Measurements from ENCODE around the gene NAV2.

Gene NAV2

GRCh38 chr11:19693146-19693545 is 19.5 kb upstream of the NAV2 start:
- H3K4me1 ChIP-seq (ENCODE audit: insufficient read depth, low read length) = peaks cover 7% of the 10 kb centered on the region
- H3K9me3 ChIP-seq (ENCODE audit: low read length) = no peaks in the 10 kb centered on the region
- H3K4me3 ChIP-seq (ENCODE audit: low read length) = no peak overlapping the region
- no peak overlapping the region for H2AFZ ChIP-seq (ENCODE audit: low read depth, low read length)
- no peaks in the 10 kb centered on the region for H3K36me3 ChIP-seq (ENCODE audit: insufficient read depth, low read length)
- H3K27me3 ChIP-seq (ENCODE audit: insufficient read depth, low read length) = no peaks in the 10 kb centered on the region

GRCh38 chr11:19694796-19695345 is 17.8 kb upstream of the NAV2 start:
- no peaks in the 10 kb centered on the region for H3K27me3 ChIP-seq (ENCODE audit: insufficient read depth, low read length)
- H3K36me3 ChIP-seq (ENCODE audit: insufficient read depth, low read length) = no peaks in the 10 kb centered on the region
- H3K4me1 ChIP-seq (ENCODE audit: insufficient read depth, low read length) = peaks cover 7% of the 10 kb centered on the region
- H3K4me3 ChIP-seq (ENCODE audit: low read length) = no peak overlapping the region
- no peaks in the 10 kb centered on the region for H3K9me3 ChIP-seq (ENCODE audit: low read length)
- no peak overlapping the region for H2AFZ ChIP-seq (ENCODE audit: low read depth, low read length)

- Histone ChIP-seq H3K9me3 (ENCODE audit: low read length) (no peaks in the 10 kb centered on the region), H3K36me3 (ENCODE audit: insufficient read depth, low read length) (no peaks in the 10 kb centered on the region), H2AFZ (ENCODE audit: low read depth, low read length) (no peak overlapping the region), H3K4me1 (ENCODE audit: insufficient read depth, low read length) (peaks cover 14% of the 10 kb centered on the region), H3K27me3 (ENCODE audit: insufficient read depth, low read length) (no peaks in the 10 kb centered on the region), H3K4me3 (ENCODE audit: low read length) (no peak overlapping the region)
Observed at GRCh38 chr11:19696073-19696472, 16.6 kb upstream of the NAV2 start.

- no peak overlapping the region for H2AFZ ChIP-seq (ENCODE audit: low read depth, low read length)
- no peaks in the 10 kb centered on the region for H3K27me3 ChIP-seq (ENCODE audit: insufficient read depth, low read length)
- peaks cover 22% of the 10 kb centered on the region for H3K4me1 ChIP-seq (ENCODE audit: insufficient read depth, low read length)
- no peaks in the 10 kb centered on the region for H3K36me3 ChIP-seq (ENCODE audit: insufficient read depth, low read length)
- H3K4me3 ChIP-seq (ENCODE audit: low read length) = no peak overlapping the region
- H3K9me3 ChIP-seq (ENCODE audit: low read length) = no peaks in the 10 kb centered on the region
Observed at GRCh38 chr11:19696904-19697303, 15.7 kb upstream of the NAV2 start.

- H3K4me1 ChIP-seq (ENCODE audit: insufficient read depth, low read length) = peaks cover 26% of the 10 kb centered on the region
- H3K9me3 ChIP-seq (ENCODE audit: low read length) = no peaks in the 10 kb centered on the region
- no peak overlapping the region for H3K4me3 ChIP-seq (ENCODE audit: low read length)
- H3K27me3 ChIP-seq (ENCODE audit: insufficient read depth, low read length) = no peaks in the 10 kb centered on the region
- H2AFZ ChIP-seq (ENCODE audit: low read depth, low read length) = no peak overlapping the region
- no peaks in the 10 kb centered on the region for H3K36me3 ChIP-seq (ENCODE audit: insufficient read depth, low read length)
Observed at GRCh38 chr11:19697721-19698121, 14.9 kb upstream of the NAV2 start.

GRCh38 chr11:19698493-19699292 is 13.9 kb upstream of the NAV2 start:
- Histone ChIP-seq H3K4me1 (ENCODE audit: insufficient read depth, low read length) (peaks cover 26% of the 10 kb centered on the region), H3K27me3 (ENCODE audit: insufficient read depth, low read length) (no peaks in the 10 kb centered on the region), H3K9me3 (ENCODE audit: low read length) (no peaks in the 10 kb centered on the region)

GRCh38 chr11:19701421-19701820 is 11.2 kb upstream of the NAV2 start:
- H2AFZ ChIP-seq (ENCODE audit: low read depth, low read length) = no peak overlapping the region
- H3K4me1 ChIP-seq (ENCODE audit: insufficient read depth, low read length) = peaks cover 26% of the 10 kb centered on the region
- H3K36me3 ChIP-seq (ENCODE audit: insufficient read depth, low read length) = no peaks in the 10 kb centered on the region
- H3K9me3 ChIP-seq (ENCODE audit: low read length) = no peaks in the 10 kb centered on the region
- H3K4me3 ChIP-seq (ENCODE audit: low read length) = no peak overlapping the region
- H3K27me3 ChIP-seq (ENCODE audit: insufficient read depth, low read length) = no peaks in the 10 kb centered on the region

More at GRCh38 chr11:19698493-19699292, 13.9 kb upstream of the NAV2 start:
- Histone ChIP-seq H2AFZ (ENCODE audit: low read depth, low read length) (no peak overlapping the region), H3K4me3 (ENCODE audit: low read length) (no peak overlapping the region), H3K36me3 (ENCODE audit: insufficient read depth, low read length) (no peaks in the 10 kb centered on the region)

- Histone ChIP-seq H3K4me3 (ENCODE audit: low read length) (no peak overlapping the region), H2AFZ (ENCODE audit: low read depth, low read length) (no peak overlapping the region), H3K27me3 (ENCODE audit: insufficient read depth, low read length) (no peaks in the 10 kb centered on the region), H3K9me3 (ENCODE audit: low read length) (no peaks in the 10 kb centered on the region), H3K4me1 (ENCODE audit: insufficient read depth, low read length) (peaks cover 23% of the 10 kb centered on the region), H3K36me3 (ENCODE audit: insufficient read depth, low read length) (no peaks in the 10 kb centered on the region)
Observed at GRCh38 chr11:19702620-19703019, 10.0 kb upstream of the NAV2 start.

- no peaks in the 10 kb centered on the region for H3K36me3 ChIP-seq (ENCODE audit: insufficient read depth, low read length)
- H3K9me3 ChIP-seq (ENCODE audit: low read length) = no peaks in the 10 kb centered on the region
- H3K4me3 ChIP-seq (ENCODE audit: low read length) = no peak overlapping the region
- no peaks in the 10 kb centered on the region for H3K27me3 ChIP-seq (ENCODE audit: insufficient read depth, low read length)
- H3K4me1 ChIP-seq (ENCODE audit: insufficient read depth, low read length) = peaks cover 18% of the 10 kb centered on the region
- H2AFZ ChIP-seq (ENCODE audit: low read depth, low read length) = no peak overlapping the region
Observed at GRCh38 chr11:19703211-19703610, 9.4 kb upstream of the NAV2 start.

GRCh38 chr11:19704213-19704612 is 8.4 kb upstream of the NAV2 start:
- Histone ChIP-seq H3K9me3 (ENCODE audit: low read length) (no peaks in the 10 kb centered on the region), H3K4me3 (ENCODE audit: low read length) (no peak overlapping the region), H3K4me1 (ENCODE audit: insufficient read depth, low read length) (peaks cover 18% of the 10 kb centered on the region), H2AFZ (ENCODE audit: low read depth, low read length) (no peak overlapping the region), H3K36me3 (ENCODE audit: insufficient read depth, low read length) (no peaks in the 10 kb centered on the region), H3K27me3 (ENCODE audit: insufficient read depth, low read length) (no peaks in the 10 kb centered on the region)

GRCh38 chr11:19705936-19706335 is 6.7 kb upstream of the NAV2 start:
- Histone ChIP-seq H3K36me3 (ENCODE audit: insufficient read depth, low read length) (no peaks in the 10 kb centered on the region), H3K4me1 (ENCODE audit: insufficient read depth, low read length) (peaks cover 14% of the 10 kb centered on the region), H3K27me3 (ENCODE audit: insufficient read depth, low read length) (no peaks in the 10 kb centered on the region), H2AFZ (ENCODE audit: low read depth, low read length) (no peak overlapping the region), H3K9me3 (ENCODE audit: low read length) (no peaks in the 10 kb centered on the region), H3K4me3 (ENCODE audit: low read length) (no peak overlapping the region)

- peak overlapping the region; percentile 77 for H3K4me3 ChIP-seq (ENCODE audit: low read length)
- no peaks in the 10 kb centered on the region for H3K9me3 ChIP-seq (ENCODE audit: low read length)
- peaks cover 25% of the 10 kb centered on the region for H3K4me1 ChIP-seq (ENCODE audit: insufficient read depth, low read length)
- H2AFZ ChIP-seq (ENCODE audit: low read depth, low read length) = peak overlapping the region; percentile 83
- peaks cover 5% of the 10 kb centered on the region for H3K27me3 ChIP-seq (ENCODE audit: insufficient read depth, low read length)
- H3K36me3 ChIP-seq (ENCODE audit: insufficient read depth, low read length) = no peaks in the 10 kb centered on the region
Observed at GRCh38 chr11:19711911-19712280, 741 bp upstream of the NAV2 start.

- no peaks in the 10 kb centered on the region for H3K9me3 ChIP-seq (ENCODE audit: low read length)
- H3K36me3 ChIP-seq (ENCODE audit: insufficient read depth, low read length) = no peaks in the 10 kb centered on the region
- H2AFZ ChIP-seq (ENCODE audit: low read depth, low read length) = peak overlapping the region; percentile 69
- H3K4me3 ChIP-seq (ENCODE audit: low read length) = peak overlapping the region; percentile 77
- H3K4me1 ChIP-seq (ENCODE audit: insufficient read depth, low read length) = peaks cover 25% of the 10 kb centered on the region
- H3K27me3 ChIP-seq (ENCODE audit: insufficient read depth, low read length) = peaks cover 5% of the 10 kb centered on the region
Observed at GRCh38 chr11:19713196-19714021, 772 bp downstream of the NAV2 start.

All from neuron (in vitro differentiated cells).